Measurements from ENCODE around the gene HOXC13. TPM values are rescaled to one million over a fixed set of nuclear protein-coding genes. Genes with fewer than 3 reads are reported as not detected.

The HOXC13 gene
- not detected for total RNA-seq
- long read RNA-seq: 0 reads

- DNase-seq (ENCODE audit: missing footprints) (no peak), ATAC-seq (no peak)
These were observed at the start of gene HOXC13 for GRCh38 chr12:53938326-53939140. HOXC13 (plus strand) TSS chr12:53938831; CDS start chr12:53938907, 76 bp downstream.

DNA sequence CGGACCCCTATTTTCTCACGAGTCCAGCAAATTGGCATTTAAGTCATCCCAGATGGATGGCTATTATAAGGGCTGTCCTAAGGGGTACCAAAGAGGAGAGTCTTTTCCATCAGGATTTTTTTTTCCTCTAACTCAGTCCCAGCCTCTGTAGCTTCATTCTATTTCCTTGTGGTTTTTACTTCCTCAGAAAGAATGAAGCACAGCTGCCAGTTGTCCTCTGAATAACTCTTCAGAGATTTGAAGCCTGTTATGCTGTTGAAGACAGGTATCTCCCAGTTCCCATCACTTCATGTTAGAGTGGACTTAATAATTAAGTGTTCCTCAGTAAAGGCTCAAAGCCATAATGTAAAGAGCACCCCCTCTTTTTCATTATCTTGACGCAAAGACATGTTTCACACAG is 48.5 kb upstream of the HOXC13 start:
- no peak for ATAC-seq
- DNase-seq (ENCODE audit: missing footprints): no peak
- intact Hi-C loops (cut with DNase I): no loop called here

More at GRCh38 chr12:53938326-53939140, at the start of gene HOXC13:
- intact Hi-C loops (cut with DNase I): no loop called here

GRCh38 chr12:53892762-53893395 is 45.8 kb upstream of the HOXC13 start:
- intact Hi-C loops (cut with DNase I): no loop called here
- DNase-seq (ENCODE audit: missing footprints): no peak
- no peak for ATAC-seq

- intact Hi-C loops (cut with DNase I): no loop called here
- ATAC-seq: no peak
These were observed 39.4 kb upstream of the HOXC13 start for GRCh38 chr12:53899230-53899629.

GRCh38 chr12:53907103-53907502 is 31.5 kb upstream of the HOXC13 start:
- no peak for ATAC-seq
- no peak for DNase-seq (ENCODE audit: missing footprints)
- intact Hi-C loops (cut with DNase I): no loop called here

More at GRCh38 chr12:53899230-53899629, 39.4 kb upstream of the HOXC13 start:
- DNase-seq (ENCODE audit: missing footprints): no peak

DNA sequence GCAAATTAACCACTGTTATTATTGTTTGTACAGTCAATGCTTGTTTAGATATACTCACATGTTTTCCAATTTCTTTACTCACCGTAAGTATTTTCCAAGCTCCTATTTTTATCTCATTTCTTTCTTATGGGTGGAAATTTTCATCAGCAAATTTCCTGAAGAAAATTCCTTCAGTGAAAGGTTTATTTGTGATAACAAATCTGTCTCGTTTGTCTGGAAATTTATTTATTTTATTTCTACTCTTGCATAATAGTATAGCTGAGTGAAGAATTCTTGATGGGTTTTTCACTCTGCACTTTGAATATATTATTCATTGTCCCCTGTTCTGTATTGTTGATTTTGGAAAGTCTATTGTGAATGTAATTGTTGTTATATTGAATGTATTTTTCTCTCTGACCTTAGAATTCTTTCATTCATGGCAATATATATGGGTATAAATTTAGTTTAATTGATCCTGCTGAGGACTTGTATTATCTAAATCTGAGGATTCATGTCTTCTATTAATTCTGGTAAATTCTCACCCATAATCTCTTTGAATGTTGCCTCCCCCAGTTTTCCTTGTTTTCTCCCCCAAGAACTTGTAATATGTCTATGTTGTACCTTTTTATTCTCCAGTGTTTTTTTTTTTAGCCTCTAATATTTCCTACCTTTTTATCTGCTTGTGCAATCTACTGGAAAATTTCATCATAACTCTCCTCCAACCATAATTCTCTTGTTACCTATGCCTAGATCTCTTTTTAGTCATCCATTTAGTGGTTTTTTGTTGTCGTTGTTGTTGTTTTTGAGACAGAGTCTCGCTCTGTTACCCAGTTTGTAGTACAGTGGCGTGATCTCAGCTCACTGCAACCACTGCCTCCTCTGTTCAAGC is 21.6 kb upstream of the HOXC13 start:
- intact Hi-C loops (cut with DNase I): no loop called here
- no peak for ATAC-seq
- DNase-seq (ENCODE audit: missing footprints): no peak

DNA sequence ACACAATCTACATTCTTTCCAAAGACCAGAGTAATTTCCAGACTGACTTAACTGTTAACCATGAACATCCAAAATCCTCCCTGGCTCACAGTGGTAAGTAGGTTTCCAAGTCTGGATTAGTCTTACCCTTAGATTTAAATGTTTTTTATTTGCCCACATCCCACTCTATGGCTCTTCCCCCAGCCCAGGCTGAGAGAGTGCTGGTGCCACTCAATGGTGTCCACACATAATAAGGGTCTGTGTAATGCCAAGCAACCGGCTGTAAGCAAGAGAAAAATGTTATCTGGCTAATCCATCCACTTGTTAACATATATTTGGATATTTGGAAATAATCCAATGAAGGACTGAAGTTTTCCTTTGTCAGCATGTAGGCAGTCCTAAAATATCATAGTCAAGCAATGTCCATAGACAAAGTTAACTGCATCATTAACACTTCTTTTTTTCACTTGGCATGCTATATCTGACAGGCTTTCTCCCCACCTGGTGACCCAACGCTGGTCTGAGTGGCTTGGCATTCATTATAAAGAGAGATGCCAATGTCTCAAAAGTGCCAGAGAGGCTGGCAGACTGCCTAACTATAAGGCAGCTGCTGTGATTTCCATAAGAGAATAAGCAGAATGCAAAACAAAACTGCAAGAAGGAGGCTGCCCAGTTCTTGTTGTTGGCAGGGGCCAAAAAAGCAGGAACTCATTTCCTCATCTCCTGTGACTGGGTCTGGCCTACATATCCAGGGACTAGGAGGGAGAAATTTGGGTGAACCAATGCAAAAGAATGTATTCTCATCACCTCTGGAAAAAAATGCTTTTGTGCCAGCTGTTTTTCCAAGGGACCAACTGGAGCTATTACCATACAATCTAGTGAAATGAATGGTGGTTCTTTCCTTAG is 13.9 kb upstream of the HOXC13 start:
- ATAC-seq (no peak), DNase-seq (ENCODE audit: missing footprints) (no peak)

GRCh38 chr12:53927220-53928029 is 11.2 kb upstream of the HOXC13 start:
- ATAC-seq: no peak
- intact Hi-C loops (cut with DNase I): no loop called here

More for the DNA sequence above, 13.9 kb upstream of the HOXC13 start:
- intact Hi-C loops (cut with DNase I): no loop called here

GRCh38 chr12:53928054-53928835 is 10.4 kb upstream of the HOXC13 start:
- DNase-seq (ENCODE audit: missing footprints): no peak
- intact Hi-C loops (cut with DNase I): no loop called here
- no peak for ATAC-seq

More at GRCh38 chr12:53927220-53928029, 11.2 kb upstream of the HOXC13 start:
- DNase-seq (ENCODE audit: missing footprints): no peak

DNA sequence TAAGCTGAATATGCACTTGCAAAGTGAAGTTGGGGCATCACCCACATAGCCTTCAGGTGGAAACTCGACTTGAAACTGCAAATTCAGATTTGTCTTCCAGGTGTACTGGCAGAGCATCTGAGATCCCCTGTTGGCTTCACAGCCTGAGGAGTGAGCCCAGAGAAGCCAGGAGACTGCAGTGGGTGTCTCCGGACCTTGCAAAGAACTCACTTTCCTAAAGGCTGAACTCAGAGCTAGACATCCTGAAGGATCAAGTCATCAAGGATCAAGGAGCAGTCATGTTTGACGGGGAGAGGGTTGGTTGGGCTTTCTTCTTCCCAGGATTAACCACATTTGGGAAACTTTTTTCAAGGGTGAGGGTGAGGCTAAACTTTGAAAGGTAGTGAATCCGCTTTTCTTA is 9.1 kb upstream of the HOXC13 start:
- intact Hi-C loops (cut with DNase I): no loop called here
- no peak for DNase-seq (ENCODE audit: missing footprints)
- ATAC-seq: no peak

DNA sequence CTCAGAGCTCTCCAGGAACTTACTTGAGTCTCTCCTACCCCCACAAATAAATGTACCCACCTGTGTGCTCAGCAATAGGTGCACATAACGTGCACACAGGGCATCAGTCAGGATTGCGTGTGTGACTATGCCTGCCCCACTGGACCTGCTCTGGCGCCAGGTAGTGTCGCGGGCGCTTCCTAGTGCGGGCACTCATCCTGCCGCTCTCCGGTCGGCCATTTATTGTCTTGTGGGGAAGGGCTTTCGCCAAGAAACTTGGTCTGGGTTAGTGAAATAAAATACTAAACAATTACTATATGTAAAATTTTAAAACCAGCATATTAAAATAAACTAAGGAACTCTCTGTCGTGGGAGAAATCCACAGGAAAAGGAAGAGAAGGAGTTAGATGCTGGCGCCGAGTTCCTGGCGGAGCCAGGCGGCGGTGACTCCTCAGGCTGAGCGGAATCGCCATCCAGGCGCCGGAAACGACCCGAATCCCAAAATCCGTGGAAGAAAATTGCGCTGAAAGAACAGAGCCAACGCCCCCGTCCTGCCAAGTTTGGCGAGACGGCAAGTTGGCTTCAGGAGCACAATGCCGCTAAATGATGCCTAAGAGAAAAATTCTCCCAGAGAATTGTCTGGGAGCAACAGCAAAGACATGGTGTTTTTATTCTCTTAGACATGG is 7.9 kb upstream of the HOXC13 start:
- intact Hi-C loops (cut with DNase I): no loop called here
- no peak for ATAC-seq
- DNase-seq (ENCODE audit: missing footprints): no peak

DNA sequence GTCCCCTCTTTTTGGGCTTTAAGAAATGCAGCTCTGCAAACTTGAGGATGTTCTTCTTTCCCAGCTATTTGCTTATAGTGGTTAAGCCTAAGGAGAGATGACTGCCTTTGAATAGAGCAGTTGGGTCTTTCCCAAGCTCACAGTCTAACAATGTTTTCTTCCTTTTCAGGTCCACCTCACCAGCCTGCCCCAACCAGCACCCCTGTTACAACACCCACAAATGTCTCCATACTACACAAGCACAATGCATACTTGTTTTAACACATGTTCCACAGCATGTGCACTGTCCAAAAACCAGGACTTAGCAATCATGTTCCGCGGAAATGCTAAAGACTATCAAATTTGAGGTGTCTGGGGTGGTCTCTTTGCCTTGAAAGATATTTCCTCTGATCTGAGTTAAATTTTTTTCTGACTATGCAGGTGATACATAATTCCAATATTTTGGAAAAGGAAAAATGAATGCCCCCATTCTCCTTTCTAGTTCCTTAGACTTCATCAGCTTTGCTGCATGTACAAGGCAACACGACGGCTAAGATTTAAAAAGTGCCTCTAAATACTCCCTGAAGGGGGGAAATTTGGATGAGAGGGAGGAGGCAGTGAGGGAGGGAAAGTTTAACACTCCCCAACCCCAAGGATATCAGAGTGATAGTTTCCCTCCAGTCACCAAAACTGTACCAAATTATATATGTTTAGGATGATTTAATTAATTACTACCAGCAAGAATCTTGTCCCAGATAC is 6.6 kb upstream of the HOXC13 start:
- ATAC-seq (no peak), DNase-seq (ENCODE audit: missing footprints) (no peak)
- intact Hi-C loops (cut with DNase I): no loop called here

- ATAC-seq (no peak), DNase-seq (ENCODE audit: missing footprints) (no peak)
- intact Hi-C loops (cut with DNase I): no loop called here
These were observed 5.7 kb upstream of the HOXC13 start for GRCh38 chr12:53932915-53933314.

DNA sequence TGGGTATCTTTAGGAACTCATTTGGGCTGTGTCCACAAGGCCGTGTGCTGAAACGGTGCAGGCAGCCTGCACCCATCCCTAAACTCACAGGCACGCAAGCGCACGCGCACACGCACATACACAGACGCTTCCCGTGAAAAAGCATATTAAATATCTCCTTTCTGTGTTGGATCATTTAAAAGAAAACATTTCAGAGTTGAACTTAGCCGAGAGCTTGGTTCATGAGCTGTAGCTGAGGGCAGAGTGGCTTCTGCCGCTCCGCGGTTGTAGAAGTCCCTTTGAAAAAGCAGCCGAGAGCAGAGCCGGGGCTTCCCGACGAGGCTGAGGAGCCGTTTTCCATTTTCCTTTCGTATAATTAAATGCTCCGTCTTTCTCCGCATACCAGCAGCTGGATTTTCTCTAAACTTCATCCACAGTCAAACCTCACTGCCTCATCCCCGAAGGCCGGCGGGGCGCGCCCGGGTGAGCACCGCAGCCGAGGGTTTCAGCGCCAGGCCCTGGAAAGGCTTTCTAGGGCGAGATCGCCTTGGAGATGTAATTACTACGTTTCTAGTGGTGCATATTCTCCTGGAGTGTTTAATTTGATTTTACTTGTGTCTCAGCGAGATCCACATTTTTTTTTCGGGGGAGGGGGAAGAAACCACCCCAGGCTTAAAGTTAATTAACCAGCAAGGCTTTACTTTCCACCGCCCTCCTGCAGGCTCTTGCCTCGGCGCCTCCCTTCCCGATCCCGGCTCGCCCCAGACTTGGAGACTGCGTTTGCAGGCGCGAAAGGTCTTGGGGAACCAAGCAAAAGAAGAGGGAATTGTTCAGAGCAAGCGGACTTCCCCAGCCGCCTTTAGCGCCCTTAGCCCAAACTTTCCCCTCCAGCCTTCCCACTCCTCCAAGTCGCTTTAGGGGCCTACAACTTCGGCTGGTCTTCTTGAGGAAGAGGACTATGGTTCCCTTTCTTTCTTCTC is 3.0 kb upstream of the HOXC13 start:
- intact Hi-C loops (cut with DNase I): no loop called here
- no peak for DNase-seq (ENCODE audit: missing footprints)
- ATAC-seq: no peak

GRCh38 chr12:53937099-53937498 is 1.5 kb upstream of the HOXC13 start:
- no peak for ATAC-seq
- intact Hi-C loops (cut with DNase I): no loop called here
- DNase-seq (ENCODE audit: missing footprints): no peak
